Ovary (tissue), 3 donors: ENCODE results near the gene XYLT1.

Source experiments
- EP300 ChIP-seq: sonication (generic); formaldehyde crosslinking; IDR thresholded peaks from one replicate; pipeline ENCODE4 v1.6.1; 2017; ENCODE audit warnings: antibody characterized with exemption
- POLR2A ChIP-seq: fragments of 450-650 bp; IDR thresholded peaks from one replicate; pipeline ENCODE4 v1.6.1; 2017; ENCODE audit warnings: antibody characterized with exemption, mild to moderate bottlenecking, moderate library complexity
- TF ChIP-seq, protein P1 (sequence below), 3 donors: fragments of 450-650 bp in 2 of 3; fragments of 200-600 bp in 1 of 3; IDR thresholded peaks; one replicate each; pipeline versions ENCODE4 v1.5.1 to v1.8.0; 2016 to 2022; ENCODE audit warnings: antibody characterized with exemption in 3 of 3, mild to moderate bottlenecking in 1 of 3
- donor health status: DM: no; HTN: no; CAD: no.

- TF ChIP-seq, protein P1, sequence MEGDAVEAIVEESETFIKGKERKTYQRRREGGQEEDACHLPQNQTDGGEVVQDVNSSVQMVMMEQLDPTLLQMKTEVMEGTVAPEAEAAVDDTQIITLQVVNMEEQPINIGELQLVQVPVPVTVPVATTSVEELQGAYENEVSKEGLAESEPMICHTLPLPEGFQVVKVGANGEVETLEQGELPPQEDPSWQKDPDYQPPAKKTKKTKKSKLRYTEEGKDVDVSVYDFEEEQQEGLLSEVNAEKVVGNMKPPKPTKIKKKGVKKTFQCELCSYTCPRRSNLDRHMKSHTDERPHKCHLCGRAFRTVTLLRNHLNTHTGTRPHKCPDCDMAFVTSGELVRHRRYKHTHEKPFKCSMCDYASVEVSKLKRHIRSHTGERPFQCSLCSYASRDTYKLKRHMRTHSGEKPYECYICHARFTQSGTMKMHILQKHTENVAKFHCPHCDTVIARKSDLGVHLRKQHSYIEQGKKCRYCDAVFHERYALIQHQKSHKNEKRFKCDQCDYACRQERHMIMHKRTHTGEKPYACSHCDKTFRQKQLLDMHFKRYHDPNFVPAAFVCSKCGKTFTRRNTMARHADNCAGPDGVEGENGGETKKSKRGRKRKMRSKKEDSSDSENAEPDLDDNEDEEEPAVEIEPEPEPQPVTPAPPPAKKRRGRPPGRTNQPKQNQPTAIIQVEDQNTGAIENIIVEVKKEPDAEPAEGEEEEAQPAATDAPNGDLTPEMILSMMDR (IDR thresholded peaks at IDR 0.05) = no peak
- TF ChIP-seq POLR2A (no peak), EP300 (no peak)
Observed at GRCh38 chr16:17419266-17419665, 51.5 kb downstream of the XYLT1 start.
